Germinal center (tissue), 1 donor: ENCODE data around the gene OR6C6.
"Not testable (repeated sequence)": the region's sequence is repeated elsewhere in the genome, so short reads cannot be mapped to it uniquely, and the experiment has no call there.

Experiments used
- DNase-seq: peaks from one replicate; pipeline ENCODE4 v3.0.0; 2012; ENCODE audit warnings: mixed read lengths, low spot score

The OR6C6 gene

DNA sequence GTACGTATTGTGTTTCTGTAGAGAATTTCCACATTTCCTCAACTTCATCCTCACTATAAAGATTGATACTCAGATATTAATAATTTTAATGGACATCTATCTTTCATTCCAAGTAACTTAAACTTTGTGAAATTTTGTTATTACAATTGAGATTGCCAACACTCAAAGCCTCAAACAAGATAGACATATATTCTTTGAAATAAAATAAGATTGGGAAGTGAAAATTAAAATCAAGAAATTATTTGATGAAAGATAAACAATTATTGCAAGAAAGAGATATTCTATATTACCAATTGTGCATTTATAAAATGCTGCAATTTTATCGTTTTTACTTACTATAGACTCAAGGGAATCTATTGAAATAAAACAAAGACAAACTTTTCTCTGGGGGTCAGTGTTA lies at the start of gene OR6C6:
OR6C6 (minus strand) TSS at position 101 of the 400 bp plus-strand sequence. CDS start 1,337 bp downstream, outside the sequence.
- no peak for DNase-seq

DNA sequence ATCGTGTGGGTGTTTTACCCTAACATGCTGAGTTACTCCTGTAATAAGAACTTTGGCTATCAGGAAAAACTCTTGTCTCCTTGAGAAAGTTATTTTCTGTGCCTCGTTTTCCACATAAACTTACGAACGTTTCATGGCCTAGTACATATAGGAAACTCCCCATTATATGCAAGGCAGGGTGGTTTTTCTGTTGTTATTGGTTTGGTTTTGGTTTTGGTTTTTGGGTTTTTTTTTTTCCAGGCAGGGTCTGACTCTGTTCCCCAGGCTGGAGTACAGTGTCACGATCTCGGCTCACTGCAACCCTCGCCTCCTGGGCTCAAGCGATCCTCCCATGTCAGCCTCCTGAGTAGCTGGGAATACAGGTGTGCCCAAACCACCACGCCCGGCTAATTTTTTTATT lies 39.6 kb upstream of the OR6C6 start:
- DNase-seq, result no peak

DNA sequence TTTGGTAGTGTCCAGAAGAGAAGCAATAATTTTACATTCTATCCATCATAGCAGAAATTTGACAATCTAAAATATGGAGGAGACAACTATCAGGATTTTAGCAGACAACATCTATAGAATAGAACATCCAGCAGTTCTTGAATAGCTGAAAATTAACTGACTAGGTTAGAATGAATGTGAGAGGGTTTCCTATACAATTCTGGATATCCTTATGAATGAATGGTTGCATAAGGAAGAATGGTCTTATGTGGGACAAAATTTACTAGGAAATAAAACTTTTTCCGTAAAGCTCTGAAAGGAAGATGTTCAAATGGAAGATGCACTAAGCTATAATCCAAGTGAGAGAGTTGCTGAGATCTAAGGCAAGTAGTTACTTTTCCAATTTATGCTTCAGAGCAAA lies 34.1 kb upstream of the OR6C6 start, which contains the start of gene OR6C3:
OR6C3 (plus strand) TSS at position 301 of the 400 bp plus-strand sequence. CDS start 955 bp downstream, outside the sequence.
- no peak for DNase-seq

GRCh38 chr12:55325801-55326200 lies 29.4 kb upstream of the OR6C6 start:
- not testable (repeated sequence) for DNase-seq

DNA sequence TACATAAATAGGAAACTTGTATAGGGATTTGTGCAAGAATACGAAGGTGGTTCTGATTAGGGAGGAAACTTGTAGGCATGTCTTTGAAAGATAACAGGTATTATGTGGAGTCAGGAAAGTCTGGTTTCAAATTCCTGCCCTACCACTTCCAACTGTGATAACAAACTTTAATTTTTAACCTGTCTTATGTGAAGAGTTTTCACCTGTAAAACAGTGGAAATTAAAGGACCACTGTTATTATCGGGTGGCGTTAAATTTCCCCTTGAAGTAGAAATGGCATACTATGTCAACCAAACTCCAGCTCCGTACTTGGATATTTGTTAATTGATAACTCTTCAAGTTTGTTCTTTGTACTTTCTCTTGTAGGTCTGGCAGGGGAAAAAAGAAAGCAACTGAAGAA lies 23.8 kb upstream of the OR6C6 start:
- DNase-seq, result no peak

DNA sequence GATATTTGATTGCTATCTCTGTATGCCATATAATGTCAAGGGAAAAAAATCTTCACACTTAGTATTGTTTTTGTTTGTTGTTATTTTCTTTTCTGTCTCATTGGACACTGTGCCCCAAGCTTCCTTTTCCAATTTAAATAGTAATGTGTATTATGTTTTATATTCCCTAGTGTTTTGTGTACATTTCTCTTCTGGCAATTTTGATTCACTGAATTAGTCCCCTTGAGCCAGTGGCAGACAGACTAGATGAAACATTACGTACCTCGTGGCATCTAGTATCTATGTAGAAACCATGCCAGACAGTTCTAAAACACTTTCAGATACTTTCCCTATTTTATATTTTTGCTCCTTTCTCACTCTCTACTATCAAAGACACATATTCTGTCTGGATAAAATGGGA lies 17.7 kb upstream of the OR6C6 start, which contains the start of gene OR6C1:
OR6C1 (plus strand) TSS at position 301 of the 400 bp plus-strand sequence. CDS start 6,257 bp downstream, outside the sequence.
- DNase-seq, result no peak

DNA sequence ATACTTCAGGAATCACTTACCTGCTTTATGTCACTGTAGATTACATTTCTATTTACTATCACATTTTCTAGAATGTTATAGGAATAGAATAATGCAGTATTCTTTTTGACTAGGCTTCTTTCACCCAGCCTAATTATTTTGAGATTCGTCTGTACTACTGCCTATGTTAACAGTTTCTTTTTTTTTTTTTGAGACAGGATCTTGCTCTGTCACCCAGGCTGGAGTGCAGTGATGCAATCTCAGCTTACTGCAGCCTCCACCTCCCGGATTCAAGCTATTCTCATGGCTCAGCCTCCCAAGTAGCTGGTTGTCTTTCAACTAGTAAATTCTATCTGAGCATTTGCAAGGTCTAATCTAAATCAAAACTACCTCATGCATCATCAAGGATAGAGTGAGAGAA lies 6.4 kb downstream of the OR6C6 start:
- DNase-seq, result no peak

- DNase-seq, result no peak
These were observed 15.4 kb downstream of the OR6C6 start for GRCh38 chr12:55280991-55281390.

- DNase-seq, result no peak
These were observed 38.1 kb downstream of the OR6C6 start for GRCh38 chr12:55258303-55258702.

GRCh38 chr12:55256831-55257230 lies 39.5 kb downstream of the OR6C6 start:
- no peak for DNase-seq

DNA sequence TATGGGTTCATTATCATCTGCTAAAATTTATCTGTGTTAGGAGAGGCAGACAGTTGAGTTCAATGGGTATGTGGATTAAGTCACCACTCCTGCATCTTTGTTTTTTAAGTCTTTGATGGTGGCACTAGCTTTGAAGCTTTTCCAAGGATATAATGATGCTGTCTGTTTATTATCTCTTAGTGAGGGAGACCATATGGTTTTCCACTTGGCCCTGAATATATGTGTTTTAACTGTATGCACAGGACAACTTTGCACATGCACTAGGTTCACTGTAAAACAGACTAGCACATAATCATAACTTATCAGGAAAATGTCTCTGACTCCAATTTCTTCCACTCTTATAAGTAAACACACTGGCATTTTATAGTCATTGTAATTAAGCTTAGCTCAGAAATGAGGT lies 43.1 kb downstream of the OR6C6 start:
- DNase-seq, result no peak

DNA sequence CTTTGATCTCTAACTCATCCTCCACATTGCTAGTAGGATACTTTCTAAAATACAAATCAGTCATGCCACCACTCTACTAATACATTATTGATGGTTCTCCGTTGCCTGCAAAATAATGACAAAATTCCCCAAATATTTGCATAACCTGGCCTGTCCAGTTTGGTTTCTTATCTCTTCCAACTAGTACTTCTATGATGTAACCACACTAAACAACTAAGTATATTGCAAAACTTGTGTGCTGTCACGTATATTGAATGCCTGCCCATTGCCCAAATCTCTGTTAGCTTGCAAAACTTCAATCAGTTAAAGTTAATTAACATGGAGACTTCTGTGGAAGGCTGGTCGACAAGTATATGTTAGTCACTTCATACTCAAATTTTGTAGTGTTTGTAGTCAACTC lies 45.4 kb downstream of the OR6C6 start:
- no peak for DNase-seq

- DNase-seq, result no peak
These were observed 50.2 kb downstream of the OR6C6 start for GRCh38 chr12:55246159-55246558.

- DNase-seq, result no peak
These were observed 52.1 kb downstream of the OR6C6 start, which contains the start of gene OR6C74 for GRCh38 chr12:55244309-55244708. Gene OR6C74, plus strand, starts transcription at chr12:55244609. Its CDS starts 2,679 bp downstream, at chr12:55247288.
